ENCODE measurements around the gene DPYD.

The DPYD gene

DNA sequence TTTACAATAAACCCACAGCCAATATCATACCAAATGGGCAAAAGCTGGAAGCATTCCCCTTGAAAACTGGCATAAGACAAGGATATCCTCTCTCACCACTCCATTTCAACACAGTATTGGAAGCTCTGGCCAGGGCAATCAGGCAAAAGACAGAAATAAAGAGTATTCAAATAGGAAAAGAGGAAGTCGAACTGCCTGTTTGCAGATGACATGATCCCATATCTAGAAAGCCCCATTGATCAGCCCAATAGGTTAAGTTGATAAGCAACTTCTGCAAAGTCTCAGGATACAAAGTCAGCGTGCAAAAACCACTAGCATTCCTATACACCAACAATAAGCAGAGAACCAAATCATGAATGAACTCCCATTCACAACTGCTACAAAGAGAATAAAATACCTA, 235.5 kb downstream of the DPYD start:
- no peak for DNase-seq (ENCODE audit: low read depth)

DNA sequence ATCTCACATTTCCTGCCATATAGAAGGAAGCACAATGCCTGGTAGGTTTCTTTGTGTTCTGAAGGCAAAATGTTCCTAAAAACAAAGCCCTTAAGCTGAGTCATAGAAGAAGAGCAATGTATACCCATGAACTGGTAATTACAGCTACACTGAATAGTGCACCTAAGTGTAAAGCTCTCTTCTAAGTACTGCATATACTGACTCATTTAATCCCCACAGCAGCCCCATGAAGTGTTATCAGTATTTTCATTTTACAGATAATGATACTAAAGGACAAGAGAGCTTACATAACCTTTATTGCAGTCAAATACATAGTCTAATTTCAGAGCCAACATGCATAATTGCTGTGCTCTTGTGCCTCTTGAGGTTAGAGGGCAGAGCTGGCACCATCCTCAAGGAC, 239.9 kb downstream of the DPYD start:
- DNase-seq (ENCODE audit: low read depth), result no peak

DNA sequence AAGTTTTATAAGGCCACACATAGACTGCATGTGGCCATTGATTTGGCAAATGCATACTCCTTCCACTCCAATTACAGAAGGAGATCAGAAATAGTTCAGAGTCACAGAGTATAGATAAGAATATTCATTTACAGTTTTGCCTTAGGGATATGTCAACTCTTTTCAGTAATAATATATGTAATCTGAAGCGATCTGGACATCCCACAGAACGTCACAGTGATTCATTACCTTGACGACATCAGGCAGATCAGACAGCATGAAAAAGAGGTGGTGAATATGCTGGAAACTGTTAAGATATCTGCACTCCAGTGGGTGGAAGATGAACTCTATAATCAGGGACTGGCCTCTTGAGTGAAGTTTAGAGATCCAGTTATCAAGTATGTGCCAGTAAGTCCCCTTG, 240.4 kb downstream of the DPYD start:
- no peak for DNase-seq (ENCODE audit: low read depth)

DNA sequence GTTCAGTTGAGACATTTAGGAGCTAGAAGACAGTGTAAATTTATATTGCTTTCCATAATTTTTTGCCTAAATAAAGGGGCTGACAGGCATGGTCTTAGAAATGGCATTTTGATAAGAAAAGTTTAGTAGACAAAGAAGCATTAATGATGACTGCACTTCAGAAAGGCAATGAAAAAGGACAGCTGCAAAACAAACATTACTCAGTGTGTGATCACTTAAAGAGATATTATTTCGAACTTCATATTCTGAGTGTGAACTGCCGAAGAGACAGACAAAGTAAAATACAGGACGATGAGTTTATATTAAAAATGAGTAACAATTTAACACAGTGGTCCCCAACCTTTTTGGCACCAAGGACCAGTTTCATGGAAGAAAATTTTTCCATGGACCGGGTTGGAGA, 243.1 kb downstream of the DPYD start:
- no peak for DNase-seq (ENCODE audit: low read depth)

DNA sequence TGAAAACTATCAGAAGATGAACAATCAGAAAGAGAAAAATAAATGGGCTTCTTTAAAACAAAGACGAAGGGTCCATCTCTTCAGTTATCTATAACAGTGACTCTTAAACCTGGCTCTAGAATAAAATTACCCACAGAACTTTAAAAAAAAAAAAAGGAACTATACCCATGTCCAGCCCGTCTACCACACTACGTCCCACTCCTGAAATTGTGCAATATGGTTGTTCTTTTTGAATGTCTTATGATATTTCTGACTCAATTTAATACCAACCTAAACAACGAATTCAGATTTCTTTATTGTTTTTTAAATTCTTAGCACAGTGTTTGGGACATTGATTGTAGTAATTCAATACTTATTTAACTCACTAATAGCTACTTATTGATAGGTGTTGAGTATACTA, 246.3 kb downstream of the DPYD start:
- DNase-seq (ENCODE audit: low read depth), result no peak

DNA sequence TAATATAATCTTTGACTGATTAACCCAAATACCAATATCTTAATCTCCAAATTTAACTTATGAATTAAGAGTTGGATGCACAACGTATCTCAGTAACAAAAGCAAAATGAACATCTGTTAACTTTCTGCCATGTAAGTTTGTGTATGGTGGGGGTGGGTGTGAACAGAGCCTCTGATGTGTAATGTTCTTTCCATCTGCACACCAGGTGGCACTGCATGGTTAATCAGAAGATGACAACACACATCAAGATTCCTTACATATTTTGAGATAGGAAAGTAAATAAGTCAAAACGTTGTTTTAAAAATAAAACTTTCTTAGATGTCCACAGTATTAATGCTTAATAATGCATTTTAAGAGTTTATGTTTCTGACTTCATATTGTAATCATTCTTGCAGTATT, 251.9 kb downstream of the DPYD start:
- DNase-seq (ENCODE audit: low read depth), result no peak

DNA sequence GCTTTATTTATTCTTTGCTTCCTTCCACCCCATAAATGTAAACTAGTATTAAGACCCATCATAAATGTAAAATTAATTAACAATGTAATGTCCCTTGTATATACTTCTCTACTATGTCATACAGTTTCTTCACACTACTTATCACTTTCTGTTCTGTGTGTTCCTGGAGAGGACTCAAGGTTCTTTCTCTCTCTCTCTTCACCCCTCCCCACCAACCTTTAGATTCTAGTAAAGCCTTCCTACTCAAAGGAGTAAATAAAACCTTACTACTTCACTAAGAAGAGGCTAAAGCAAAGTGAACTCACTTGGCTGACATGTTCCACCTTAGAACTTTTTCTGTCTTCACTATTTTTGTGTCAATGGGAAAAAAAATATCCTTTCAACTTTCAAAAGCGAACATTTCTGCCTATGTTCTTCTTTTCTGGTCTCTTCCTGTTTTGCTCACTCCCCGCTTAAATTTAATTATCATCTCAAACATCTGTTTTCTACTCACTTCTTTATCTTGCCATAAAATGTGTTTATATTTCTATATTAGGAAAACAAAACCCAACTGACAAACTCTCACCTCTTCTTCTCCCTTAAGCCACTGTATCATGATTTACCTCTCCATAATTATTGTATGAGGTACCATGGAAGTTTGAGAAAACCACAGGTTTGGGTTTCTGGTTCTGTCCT, 260.3 kb downstream of the DPYD start:
- no peak for DNase-seq (ENCODE audit: low read depth)

DNA sequence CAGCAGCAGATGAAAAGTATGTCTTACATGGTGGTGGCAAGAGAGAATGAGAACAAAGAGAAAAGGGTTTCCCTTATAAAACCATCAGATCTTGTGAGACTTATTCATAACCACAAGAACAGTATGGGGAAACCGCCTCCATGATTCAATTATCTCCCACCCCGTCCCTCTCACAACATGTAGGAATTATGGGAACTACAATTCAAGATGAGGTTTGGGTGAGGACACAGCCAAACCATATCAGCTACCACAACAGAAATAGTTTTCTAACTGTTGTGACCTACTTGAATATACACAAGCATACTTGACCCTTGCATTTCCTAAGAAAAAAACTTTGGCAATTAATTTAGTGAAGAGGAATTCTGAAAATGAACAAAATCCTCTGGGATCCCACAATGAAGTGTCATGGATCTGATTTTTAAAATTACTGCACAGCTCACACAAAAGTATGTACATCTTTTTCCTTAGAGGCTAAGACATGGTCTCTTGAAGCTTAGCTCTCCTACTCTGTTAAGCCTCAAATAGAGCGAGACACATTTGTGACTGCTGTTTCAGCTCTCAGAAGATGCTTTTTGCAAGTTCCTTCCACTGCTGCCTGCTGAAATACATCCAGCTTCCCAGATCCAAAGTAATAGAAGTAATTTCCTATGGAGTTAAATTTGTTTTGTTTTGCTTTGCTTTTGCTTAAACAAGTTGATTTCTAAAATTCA, 265.8 kb downstream of the DPYD start:
- DNase-seq (ENCODE audit: low read depth), result no peak

DNA sequence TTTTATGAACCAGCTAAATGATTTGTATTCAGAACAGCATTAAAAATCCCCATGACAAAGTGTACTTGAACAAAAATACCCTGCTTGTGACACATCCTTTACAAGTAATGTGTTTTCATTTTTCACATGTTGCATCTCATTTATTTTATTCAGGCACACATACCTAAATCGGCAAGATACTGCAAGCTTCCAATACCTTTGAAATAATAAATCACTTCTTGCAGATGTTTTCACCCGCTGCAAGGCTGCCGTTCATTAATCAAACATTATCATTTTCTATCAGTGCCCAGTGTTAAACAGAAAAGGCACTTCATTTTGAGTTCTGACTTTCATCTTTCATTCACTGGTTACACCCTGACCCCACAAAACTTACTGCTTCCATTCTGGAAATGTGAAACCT, 269.6 kb downstream of the DPYD start:
- no peak for DNase-seq (ENCODE audit: low read depth)

DNA sequence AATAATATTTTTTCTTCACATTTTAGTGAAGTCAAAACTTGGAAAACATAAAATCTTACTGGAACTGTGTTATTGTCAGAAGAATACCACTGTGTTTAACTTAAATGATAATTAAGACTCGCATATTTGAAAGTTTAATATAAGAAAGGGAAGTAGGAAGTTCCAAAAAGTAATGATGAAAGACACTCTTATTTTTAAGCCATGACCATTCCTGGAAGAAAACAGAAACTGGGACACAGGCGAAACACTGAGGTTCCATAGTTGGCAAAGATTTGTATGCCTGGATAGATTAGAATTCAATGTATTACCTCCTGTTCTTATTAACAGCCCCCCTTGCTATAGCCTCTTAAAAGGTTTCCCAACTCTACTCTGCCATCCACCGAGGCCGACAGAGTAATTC, 271.2 kb downstream of the DPYD start:
- DNase-seq (ENCODE audit: low read depth), result no peak

DNA sequence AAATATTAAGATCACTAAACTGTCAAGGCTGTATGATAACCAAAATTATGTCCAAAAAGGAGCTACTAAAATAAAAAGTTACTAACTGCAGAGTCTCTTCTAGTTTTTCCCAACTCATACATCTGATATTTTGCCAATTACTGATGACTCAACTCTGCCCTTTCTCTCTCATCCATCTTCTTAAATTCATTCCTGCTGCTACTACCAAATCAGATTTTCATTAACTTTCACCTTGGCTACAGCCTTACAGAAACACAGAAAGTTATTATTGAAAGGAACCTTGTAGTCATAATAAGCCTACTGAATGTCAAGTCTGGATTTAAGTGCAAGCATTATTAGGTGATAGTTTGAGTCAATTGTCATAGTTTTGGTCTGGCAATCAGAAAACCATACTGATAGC, 273.1 kb downstream of the DPYD start:
- DNase-seq (ENCODE audit: low read depth), result no peak

DNA sequence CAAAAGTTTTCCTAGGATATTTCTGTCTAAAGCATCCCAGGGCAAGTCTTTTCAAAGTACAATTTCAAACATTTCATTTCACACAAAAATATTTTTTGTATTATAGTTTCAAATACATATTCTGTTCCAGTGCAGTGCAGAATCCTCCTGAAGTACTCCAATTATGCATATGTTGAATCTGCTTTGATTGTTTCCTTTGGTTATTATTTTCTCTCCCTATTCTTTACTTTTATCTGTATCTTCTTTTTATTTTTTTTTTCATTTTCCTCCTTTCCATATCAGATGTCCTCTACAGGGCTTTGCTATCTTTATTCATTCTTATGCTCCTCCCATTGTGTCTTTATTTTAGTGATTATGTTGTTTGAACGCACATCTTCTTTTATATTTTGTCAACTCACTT, 274.8 kb downstream of the DPYD start:
- DNase-seq (ENCODE audit: low read depth), result no peak

DNA sequence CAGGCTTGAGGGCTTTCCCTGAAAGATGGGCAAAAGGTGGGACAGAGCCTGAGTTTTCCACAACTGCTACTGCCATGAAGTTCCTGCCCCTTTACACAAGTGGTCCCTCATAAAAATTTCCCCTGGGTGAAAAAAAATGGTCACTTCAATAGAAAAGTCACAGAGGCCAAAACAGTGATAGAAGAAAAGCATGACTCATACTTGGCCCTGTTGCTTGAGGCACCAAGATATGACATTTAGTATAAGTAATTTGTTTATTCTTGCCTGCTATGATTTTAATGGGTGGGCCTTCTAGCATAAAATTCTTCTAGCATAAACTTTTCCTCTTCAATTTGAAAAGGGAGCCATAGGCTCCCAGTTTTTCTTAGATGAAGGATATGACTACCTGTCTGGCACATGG, 280.2 kb downstream of the DPYD start:
- no peak for DNase-seq (ENCODE audit: low read depth)

DNA sequence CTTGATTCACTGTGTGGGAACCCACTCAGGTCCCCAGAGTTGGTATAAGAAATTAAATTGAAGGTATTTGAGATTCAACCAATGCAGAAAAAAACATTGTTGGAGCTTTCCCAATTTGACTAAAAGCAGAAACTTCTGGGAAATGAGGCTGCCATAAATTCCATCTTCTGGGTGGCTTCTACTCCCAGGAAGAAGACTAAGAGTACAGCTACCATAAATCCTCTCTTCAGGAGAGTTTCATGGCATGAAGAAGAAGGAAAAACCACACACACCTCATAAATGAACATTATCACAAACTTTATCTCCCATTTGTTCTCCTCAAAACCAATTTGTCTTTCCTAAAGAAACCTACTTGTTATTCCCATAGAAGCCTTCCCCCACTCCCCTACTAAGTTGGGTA, 283.9 kb downstream of the DPYD start:
- no peak for DNase-seq (ENCODE audit: low read depth)

DNA sequence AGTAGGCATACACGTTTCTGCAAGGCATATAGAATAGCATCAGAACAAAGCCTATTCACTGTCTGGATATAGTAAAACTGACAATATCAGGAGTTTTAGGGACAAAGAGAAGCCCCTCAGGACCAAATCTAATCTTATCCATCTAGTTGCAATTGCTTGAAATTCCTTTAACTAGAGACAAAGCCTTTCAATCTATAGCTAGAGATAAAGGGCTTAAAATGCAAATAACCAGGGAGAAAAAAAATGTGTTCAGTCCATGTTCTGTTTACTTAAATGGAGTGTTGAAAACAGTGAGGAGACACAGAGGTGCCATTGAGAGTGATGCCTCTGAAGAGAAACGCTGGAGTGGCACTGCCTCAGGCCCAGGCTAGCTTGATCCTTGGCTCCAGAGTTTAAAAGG, 286.1 kb downstream of the DPYD start:
- DNase-seq (ENCODE audit: low read depth), result no peak

DNA sequence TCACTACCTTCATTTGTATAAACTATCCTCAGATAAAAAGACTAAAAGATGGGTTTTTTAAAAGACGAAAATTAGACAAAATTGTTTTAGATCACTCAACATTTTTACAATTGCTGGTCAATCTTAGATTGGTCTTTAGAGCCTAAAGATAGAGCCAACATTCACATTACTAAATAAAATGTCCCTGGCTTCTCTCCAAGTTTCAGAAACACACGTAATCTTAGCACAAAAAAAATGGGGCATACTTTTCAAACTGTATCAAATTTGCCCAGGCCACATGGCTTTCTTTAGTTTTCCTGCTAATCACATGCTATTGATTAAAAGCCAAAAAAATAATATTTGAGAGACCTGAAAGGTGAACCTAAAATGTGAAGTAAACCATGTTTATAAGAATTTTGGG, 288.1 kb downstream of the DPYD start:
- DNase-seq (ENCODE audit: low read depth), result no peak

DNA sequence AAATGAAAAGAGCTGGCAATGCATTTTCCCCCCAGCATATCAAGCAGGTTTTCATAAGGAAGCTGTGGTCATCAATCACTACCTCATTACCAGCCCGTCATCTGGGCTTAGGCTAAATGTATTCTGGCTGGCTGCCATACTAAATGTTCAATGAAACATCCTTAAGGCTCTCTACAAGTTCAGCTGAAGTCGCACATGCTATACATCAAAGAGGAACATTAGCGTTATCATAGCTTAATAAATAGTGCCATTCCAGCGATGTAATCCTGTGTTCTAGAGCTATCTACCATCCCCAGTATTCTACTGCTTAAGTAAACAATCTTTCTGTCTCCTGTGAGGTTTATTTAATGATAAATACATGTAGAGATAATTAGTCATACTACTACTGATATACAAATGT, 288.8 kb downstream of the DPYD start:
- no peak for DNase-seq (ENCODE audit: low read depth)

DNA sequence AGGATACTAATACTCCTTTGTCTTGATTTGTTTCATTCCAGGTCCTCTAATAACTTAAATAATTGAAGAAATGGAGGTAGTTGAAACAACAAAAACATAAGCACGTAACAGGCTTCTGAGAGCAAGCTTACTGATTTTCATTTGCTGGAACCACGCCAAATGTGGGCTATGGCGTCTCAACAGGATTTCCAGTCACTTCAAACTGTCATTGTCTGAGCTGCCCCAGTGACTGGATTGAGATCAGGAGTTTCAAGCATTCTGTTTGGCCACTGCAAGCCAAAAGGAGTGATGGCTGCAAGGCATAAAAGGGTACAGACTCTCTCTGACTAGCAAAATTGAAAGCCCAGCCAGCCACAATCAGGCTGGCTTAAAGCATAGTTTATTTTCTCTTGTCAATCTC, 289.9 kb downstream of the DPYD start:
- DNase-seq (ENCODE audit: low read depth), result no peak

DNA sequence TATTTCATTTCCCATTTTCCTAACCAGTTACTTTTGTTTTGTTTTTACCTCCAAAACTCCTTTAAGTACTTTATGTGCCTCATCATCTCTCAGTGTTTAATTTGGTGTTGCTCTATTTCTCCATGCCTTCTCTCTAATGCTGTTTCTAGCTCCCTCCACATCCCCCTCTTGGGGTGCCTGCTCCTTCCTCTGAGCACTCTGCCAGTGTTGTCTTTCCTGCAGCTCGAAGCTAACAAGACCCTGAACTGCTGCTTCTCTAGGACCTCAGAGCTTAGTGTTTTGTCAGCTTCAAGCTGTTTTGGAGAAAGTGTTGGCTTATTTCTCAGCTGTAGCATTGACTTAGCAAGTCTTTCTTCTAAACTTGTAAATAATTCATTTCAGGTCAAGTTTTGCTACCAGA, 290.6 kb downstream of the DPYD start:
- DNase-seq (ENCODE audit: low read depth), result no peak

DNA sequence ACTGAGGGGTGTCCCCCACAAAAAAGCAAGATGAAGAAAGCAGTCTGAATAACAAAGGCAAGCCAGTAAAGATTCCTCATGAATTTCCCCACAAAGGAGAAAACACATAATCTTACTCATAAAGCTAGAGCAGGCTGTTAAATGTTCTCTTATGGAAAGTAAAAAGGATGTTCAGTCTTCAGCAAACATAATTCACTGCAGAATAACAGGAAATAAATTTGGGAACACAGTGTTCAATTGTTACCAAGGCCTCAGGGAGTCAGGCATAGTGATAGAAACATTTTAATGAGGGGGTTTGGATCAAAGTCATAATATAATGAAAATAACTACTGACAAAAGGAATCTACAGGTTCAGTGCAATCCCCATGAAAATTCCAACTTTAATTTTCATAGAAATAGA, 297.6 kb downstream of the DPYD start:
- no peak for DNase-seq (ENCODE audit: low read depth)

DNA sequence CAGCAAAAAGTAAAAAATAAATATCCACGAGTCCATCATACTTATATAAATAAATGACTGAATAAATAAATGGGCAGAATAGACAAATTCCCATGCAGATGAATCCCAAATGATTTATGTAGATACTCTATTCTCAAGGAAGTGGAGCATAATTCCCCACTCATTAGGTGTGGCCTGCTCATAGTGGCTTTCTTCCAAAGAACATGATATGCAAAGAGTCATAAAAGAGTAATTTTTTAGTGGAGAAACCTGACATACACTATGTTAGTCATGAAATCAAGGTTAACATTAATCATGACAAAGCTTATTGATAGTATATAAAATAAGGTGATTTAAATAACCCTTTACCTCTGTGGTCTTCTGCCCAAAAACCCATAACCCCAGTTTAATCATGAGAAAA, 298.9 kb downstream of the DPYD start:
- no peak for DNase-seq (ENCODE audit: low read depth)

DNA sequence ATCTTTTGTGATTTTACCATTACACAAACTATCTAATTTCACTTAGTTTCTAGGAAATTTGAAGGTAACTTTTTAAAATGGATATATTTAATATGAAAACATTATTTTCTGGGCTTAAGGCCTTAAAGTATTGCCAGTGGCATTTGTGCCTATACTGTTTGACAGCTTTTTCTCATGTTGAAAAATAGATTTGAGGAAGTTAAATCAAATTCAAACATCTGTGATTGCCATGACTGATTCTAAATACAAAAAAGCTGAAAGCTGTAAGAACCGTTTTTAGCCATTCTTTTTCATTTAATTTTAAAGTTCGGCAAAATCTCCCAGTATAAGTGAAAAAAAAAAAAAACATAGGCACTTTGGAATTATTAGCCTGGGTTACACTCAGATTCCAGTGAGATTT, 301.1 kb downstream of the DPYD start:
- no peak for DNase-seq (ENCODE audit: low read depth)

DNA sequence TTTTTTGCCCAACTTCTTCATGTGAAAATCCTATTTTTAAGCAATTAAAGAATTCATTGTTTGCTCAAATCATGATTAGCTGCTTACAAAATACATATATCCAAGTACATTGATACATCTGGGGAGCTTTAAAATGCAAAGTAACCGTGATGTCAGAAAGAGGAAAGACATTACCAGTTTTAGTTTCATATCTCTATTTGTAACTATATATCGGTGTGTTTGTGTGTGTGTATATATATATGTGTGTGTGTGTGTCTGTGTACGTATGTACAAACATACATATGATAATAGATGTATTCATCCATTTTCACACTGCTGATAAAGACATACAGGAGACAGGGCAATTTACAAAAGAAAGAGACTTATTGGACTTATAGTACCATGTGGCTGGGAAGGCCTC, 310.1 kb downstream of the DPYD start:
- DNase-seq (ENCODE audit: low read depth), result no peak

DNA sequence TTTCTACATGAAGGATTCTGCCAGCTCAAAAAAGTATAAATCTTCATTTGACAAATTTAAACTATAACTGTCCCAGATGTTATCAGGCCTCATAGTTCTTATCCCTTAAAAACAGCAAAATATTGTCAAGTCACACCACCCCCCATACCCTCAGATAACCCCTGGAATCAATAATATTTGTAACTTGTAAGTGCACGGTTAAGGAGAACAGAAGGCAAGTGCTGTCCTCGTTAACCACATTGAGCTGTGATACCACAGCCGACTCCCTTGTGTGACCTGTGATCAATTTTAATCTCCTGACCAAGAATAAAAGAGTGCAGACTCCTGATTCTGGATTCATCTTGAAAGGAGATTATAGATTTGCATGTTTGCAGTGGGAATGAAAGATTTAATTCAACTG, 310.7 kb downstream of the DPYD start:
- no peak for DNase-seq (ENCODE audit: low read depth)

Data from stimulated activated CD8-positive, alpha-beta memory T cell treated with anti-CD3 and anti-CD28 coated beads, Interleukin-15, amount 100 ng/mL, for 1 hour (primary cell).